Measurements from ENCODE around the gene SPTLC1. TPM values are rescaled to one million over a fixed set of nuclear protein-coding genes. Genes with fewer than 3 reads are reported as not detected.
"Not testable (repeated sequence)": the region's sequence is repeated elsewhere in the genome, so short reads cannot be mapped to it uniquely, and the experiment has no call there.

SPTLC1 gene
- total and polyA plus RNA-seq, 2 of the 13 experiments (the other 11 are each of a cell fraction or from before 2014, with no cell fraction given), result 56.2 to 72.5 TPM

- TF ChIP-seq ZNF687 (CRISPR knock-in tag; IDR thresholded peaks at IDR 0.05) (peak; percentile 74), LCORL (CRISPR knock-in tag; IDR thresholded peaks at IDR 0.05) (0 out of 2 replicates have a peak, but pooled peaks have one; percentile 5), ZNF343 (CRISPR knock-in tag; IDR thresholded peaks at IDR 0.05) (0 out of 2 replicates have a peak, but pooled peaks have one; percentile 16), ZNF3 (CRISPR knock-in tag; IDR thresholded peaks at IDR 0.05) (0 out of 2 replicates have a peak, but pooled peaks have one; percentile 49), ZNF644 (CRISPR knock-in tag; IDR thresholded peaks at IDR 0.05; ENCODE audit: low read depth) (peak; percentile 79), ZGPAT (CRISPR knock-in tag; IDR thresholded peaks at IDR 0.05) (0 out of 2 replicates have a peak, but pooled peaks have one; percentile 27), NFAT5 (CRISPR knock-in tag; IDR thresholded peaks at IDR 0.05) (peak; percentile 77; the same call in 1 of the 2 replicates), ZIK1 (CRISPR knock-in tag; IDR thresholded peaks at IDR 0.05; ENCODE audit: borderline replicate concordance, low read depth) (0 out of 2 replicates have a peak, but pooled peaks have one; percentile 30), BHLHE40 (IDR thresholded peaks at IDR 0.05; ENCODE audit: low read length) (0 out of 2 replicates have a peak, but pooled peaks have one; percentile 18), SNAI1 (CRISPR knock-in tag; IDR thresholded peaks at IDR 0.05; ENCODE audit: borderline replicate concordance) (0 out of 2 replicates have a peak, but pooled peaks have one; percentile 19), BRD4 (CRISPR knock-in tag; IDR thresholded peaks at IDR 0.05) (peak; percentile 40), ZNF264 (CRISPR knock-in tag; IDR thresholded peaks at IDR 0.05) (0 out of 2 replicates have a peak, but pooled peaks have one; percentile 69), ZFP37 (CRISPR knock-in tag; IDR thresholded peaks at IDR 0.05; ENCODE audit: borderline replicate concordance) (peak; percentile 39; the same call in 1 of the 2 replicates), MED1 (CRISPR knock-in tag; IDR thresholded peaks at IDR 0.05) (peak; percentile 13; the same call in 1 of the 2 replicates), HOXA5 (CRISPR knock-in tag; IDR thresholded peaks at IDR 0.05) (0 out of 2 replicates have a peak, but pooled peaks have one; percentile 53), KLF13 (CRISPR knock-in tag; IDR thresholded peaks at IDR 0.05) (0 out of 2 replicates have a peak, but pooled peaks have one; percentile 30), MAX (IDR thresholded peaks at IDR 0.05) (peak; percentile 84), SALL1 (CRISPR knock-in tag; IDR thresholded peaks at IDR 0.05) (peak; percentile 56)
- TF ChIP-seq LCORL (IDR thresholded peaks at IDR 0.05), result not testable (repeated sequence)
Observed at GRCh38 chr9:92138960-92139540, 23.8 kb upstream of the SPTLC1 start (continued).
